HG02588 (cell line): Measurements from ENCODE around the gene GIGYF2.
A peak's percentile ranks its signal among the peaks of the same experiment; 100 is the strongest.
"Not testable (repeated sequence)": the region's sequence is repeated elsewhere in the genome, so short reads cannot be mapped to it uniquely, and the experiment has no call there.

ENCODE experiments used
- ATAC-seq: cut with Tn5 transposase; IDR thresholded peaks from one replicate; pipeline ENCODE4 v1.9.1; 2021; ENCODE audit warnings: mild to moderate bottlenecking, moderate library complexity; ENCODE audit not compliant: unreplicated experiment

GIGYF2 gene

GRCh38 chr2:232689152-232689910 is 7.8 kb upstream of the GIGYF2 start:
- no peak for ATAC-seq

DNA sequence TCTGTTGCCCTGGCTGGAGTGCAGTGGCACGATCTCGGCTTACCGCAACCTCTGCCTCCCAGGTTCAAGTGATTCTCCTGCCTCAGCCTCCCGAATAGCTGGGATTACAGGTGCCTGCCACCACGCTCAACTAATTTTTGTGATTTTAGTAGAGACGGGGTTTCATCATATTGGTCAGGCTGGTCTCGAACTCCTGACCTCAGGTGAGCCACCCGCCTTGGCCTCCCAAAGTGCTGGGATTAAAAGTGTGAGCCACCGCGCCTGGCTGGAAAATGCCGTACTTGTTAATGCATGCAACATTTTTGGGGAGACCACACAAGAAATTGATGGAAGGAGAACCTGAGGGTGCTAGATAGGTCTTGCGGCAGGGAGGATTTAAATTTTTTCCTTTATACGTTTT is 6.0 kb upstream of the GIGYF2 start:
- ATAC-seq, result not testable (repeated sequence)

- no peak for ATAC-seq
Observed at GRCh38 chr2:232693344-232693743, 3.8 kb upstream of the GIGYF2 start.

GRCh38 chr2:232696609-232697058 is 497 bp upstream of the GIGYF2 start:
- ATAC-seq, result no peak

DNA sequence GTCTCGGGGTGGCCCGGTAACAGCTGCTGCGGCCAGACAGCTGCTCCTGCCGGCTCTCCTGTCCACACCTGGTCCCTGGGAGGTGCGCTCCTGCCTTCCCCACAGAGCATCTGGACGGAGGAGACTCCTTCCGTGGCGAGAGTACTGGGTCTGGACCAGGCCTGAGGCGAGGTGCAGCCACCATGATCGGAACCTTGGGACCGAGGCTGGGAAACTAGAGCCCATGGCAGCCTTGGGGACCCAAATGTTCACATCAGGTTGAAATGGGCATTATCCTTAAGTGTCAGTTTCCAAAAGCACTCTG is 628 bp downstream of the GIGYF2 start:
- ATAC-seq, result peak; percentile 25

DNA sequence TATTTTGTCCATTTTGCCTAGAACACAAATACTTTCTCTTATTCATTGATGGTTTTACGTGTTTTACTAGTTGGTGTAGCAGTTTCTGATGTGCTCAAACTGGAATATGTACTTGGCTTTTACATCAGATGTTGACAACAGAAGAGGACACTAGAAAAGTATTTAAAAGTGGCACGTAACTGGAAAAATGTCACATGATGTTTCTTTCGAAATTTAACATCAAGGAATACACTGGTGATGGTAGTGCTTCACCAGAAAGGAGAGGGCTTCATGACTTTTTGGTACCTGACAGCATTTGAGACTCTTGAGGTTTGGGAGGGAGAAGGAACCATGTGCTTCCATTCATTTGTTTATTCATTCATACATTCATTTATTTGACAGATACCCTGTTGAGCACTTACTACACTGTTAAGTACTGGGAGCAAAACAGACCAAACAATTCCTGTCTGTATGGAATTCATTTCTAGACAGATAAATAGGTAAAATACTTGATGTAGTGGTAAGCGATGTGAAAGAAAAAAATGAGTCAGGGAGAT is 1.5 kb downstream of the GIGYF2 start:
- no peak for ATAC-seq

DNA sequence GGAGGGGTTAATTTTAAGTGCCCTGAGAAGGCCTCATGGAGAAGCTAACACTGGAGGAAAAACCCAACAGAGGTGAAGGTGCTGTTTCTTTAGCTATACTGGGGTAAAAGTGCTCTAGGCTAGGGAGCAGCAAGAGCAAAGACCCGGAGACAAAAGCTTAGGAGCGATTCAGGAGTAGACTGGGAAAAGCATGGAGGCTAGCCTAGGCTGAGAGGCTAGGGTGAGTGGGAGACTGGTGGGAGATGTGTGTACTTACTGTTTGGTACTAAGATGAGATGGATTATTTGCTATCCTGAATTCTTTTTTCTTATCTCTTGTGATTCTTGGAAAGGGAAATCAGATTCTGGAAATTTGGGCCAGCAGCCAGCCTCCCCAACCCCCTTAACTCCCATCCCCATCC is 2.0 kb downstream of the GIGYF2 start:
- no peak for ATAC-seq

DNA sequence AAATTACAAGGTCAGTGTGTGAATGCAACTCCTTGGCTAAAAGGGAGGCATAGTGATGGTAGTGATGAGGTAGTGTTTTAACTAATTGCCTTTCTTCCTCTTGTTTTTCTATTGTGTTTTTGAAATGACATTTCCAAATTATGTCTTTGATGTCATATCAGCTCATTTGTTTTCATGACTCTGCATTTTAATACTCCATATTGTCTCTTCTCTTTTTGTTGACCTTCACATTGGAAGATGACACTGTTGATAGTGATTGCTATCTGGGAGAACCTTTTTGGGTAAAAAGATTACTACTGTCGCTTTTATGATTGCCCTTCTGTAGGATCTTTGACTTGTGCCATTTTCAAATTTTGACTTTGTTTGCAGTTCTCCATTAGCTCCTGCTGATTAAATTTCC is 3.0 kb downstream of the GIGYF2 start:
- ATAC-seq, result no peak

GRCh38 chr2:232707076-232707475 is 9.9 kb downstream of the GIGYF2 start:
- no peak for ATAC-seq

DNA sequence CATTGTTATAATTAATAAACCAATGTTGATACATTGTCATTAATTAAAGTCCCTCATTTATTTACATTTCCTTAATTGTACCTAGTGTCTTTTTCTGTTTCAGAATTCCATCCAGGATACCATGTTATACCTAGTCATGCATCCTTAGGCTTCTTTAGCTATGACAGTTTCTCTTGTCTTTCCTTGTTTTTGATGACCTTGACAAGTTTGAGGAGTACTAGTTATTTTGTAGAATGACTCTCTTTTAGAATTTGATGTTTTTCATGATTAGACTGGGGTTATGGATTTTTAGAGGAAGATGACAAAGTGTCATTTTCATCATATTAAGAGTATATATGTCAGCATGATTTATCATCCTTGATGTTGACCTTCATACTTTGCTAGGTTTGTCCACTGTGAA is 16.4 kb downstream of the GIGYF2 start:
- no peak for ATAC-seq

GRCh38 chr2:232714969-232715368 is 17.8 kb downstream of the GIGYF2 start:
- ATAC-seq, result no peak

DNA sequence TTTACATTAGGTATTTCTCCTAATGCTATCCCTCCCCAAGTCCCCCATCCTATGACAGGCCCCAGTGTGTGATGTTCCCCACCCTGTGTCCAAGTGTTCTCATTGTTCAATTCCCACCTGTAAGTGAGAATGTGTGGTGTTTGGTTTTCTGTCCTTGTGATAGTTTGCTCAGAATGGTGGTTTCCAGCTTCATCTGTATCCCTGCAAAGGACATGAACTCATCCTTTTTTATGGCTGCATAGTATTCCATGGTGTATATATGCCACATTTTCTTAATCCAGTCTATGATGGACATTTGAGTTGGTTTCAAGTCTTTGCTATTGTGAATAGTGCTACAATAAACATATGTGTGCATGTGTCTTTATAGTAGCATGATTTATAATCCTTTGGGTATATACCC is 22.9 kb downstream of the GIGYF2 start:
- not testable (repeated sequence) for ATAC-seq

DNA sequence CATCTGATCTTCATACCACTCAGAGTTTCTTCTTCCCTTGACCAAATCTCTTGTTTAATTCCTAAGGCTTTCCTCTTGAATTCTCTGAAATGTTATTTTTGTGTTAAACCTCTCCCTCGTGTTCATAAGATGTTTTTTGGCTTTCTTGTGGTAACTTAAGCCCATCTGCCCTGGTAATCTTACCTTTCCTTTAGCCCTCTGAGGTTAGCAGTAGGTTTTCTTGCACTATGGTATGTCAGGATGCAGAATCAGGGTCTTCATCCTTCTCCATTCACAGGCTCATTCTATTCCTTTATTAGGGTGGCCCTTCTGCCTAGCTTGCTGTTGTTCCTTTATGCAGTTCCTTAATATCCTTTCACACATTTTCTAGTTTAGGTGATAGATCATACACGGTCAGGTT is 24.1 kb downstream of the GIGYF2 start:
- ATAC-seq, result no peak

DNA sequence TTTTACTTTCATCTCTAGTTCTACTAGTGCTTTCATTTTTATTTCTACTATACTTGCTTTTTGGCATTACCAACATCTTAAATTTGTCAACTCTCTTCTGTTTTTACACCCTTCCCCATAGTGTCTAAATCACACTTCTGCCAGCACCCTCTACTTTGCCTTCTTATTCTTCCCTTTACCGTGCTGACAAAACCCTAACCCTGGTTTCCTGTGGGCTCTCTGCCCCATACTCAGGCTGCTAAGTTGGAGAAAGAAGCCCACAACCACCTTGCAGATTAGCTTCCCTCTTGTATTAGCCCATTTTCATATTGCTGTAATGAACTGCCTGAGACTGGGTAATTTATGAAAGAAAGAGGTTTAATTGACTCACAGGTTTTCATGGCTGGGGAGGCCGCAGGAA is 24.8 kb downstream of the GIGYF2 start:
- ATAC-seq, result no peak

DNA sequence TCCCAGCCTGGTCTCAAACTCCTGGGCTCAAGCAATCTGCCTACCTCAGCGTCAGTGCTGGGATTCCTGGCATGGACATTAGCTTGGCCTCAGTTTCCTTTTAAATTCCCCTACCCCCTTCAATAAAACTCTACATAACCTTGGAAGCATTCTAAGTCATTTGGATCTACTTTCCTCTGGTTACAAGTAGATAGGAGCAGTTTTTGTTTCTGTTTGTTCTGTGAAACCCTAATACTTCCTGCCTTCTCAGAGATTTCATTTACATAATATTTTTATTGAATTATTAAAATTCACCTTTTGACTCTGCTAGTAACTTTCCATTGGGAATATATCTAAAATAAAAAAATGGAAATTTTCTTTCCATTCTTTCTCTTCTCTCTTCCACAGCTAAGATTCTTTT is 25.9 kb downstream of the GIGYF2 start:
- no peak for ATAC-seq

DNA sequence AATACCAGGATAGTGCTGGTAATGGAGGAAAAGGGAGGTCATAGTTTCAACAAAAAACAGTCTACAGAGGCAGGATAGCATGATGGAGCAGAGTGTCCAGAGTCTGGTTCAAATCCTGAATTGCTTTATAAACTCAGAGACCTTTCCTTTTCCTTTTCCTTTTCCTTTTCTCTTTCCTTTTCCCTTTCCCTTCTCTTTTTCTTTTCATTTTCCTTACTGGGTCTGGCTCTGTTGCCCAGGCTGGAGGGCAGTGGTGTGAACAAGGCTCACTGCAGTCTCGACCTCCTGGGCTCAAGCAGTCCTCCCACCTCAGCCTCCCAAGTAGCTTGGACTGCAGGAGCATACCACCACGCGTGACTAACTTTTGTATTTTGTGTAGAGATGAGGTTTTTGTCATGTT is 31.7 kb downstream of the GIGYF2 start:
- no peak for ATAC-seq

DNA sequence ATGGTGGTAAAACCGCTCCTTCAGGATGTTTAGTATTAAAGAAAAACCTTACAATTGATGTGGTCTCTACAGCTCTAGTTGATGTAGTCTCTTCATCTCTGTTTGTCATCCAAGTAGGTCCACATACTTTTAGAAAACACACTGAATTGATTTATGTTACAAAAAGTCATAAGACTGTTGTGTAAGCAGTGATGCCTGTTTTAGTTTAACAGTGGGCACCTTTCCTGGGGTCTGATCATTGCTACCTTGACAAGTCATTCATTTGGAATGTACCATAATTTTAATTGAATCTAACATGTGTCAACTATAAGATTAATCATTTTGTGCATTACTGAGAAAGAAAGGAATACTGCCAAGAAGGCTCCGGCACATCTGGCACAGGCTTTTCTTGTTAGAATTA is 34.3 kb downstream of the GIGYF2 start:
- ATAC-seq, result no peak

DNA sequence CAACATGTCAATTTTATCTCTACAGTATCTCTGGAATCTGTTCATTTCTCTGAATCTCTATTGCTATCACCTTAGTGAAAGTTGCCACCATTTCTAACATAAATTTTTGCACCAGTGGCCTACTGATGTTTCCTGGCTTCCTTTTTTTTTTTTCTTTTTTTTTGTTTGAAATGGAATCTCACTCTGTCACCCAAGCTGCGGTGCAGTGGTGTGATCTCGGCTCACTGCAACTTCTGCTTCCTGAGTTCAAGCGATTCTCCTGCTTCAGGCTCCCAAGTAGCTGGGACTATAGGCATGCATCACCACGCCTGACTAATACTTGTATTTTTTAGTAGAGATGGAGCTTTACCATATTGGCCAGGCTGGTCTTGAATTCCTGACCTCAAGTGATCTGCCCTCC is 44.2 kb downstream of the GIGYF2 start:
- no peak for ATAC-seq

GRCh38 chr2:232741972-232742371 is 44.8 kb downstream of the GIGYF2 start:
- no peak for ATAC-seq

- no peak for ATAC-seq
Observed at GRCh38 chr2:232744963-232745362, 47.8 kb downstream of the GIGYF2 start.

DNA sequence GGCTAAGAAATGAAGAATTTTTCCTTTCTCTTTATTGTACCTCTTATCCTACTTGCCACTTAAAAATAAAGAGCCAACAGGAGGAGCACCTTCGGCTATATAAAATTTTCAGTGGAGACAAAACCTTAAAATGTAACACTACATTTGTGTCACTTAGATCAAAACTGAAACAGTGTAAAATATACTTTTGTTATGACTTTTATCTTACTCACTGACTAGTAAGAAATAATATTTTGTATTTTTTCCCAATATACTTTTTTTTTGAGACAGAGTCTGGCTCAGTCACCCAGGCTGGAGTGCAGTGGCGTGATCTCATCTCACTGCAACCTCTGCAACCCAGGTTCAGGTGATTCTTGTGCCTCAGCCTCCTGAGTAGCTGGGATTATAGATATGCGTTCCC is 50.9 kb downstream of the GIGYF2 start:
- no peak for ATAC-seq

GRCh38 chr2:232749331-232749730 is 52.2 kb downstream of the GIGYF2 start:
- ATAC-seq, result no peak

GRCh38 chr2:232750135-232750671 is 53.1 kb downstream of the GIGYF2 start:
- ATAC-seq, result no peak
